Measurements from ENCODE around the gene MYL4.

- TF ChIP-seq CTCF (IDR thresholded peaks at IDR 0.05) (no peak), POLR2A (IDR thresholded peaks at IDR 0.05) (no peak)
Observed at GRCh38 chr17:47254403-47254943, 45.3 kb downstream of the MYL4 start.
